Stimulated activated naive CD8-positive, alpha-beta T cell treated with anti-CD3 and anti-CD28 coated beads, Interleukin-15, amount 100 ng/mL, for 72 hours (primary cell): ENCODE measurements around the gene ATP13A2.
"Not testable (repeated sequence)": the region's sequence is repeated elsewhere in the genome, so short reads cannot be mapped to it uniquely, and the experiment has no call there.

Source experiments
- ATAC-seq: fragments of 150-1000 bp; cut with Tn5 transposase; 2 replicates; pipeline ENCODE4 v1.10.0; 2021; ENCODE audit warnings: mild to moderate bottlenecking, moderate library complexity
- DNase-seq, 2 donors: peaks; one replicate each; pipeline ENCODE4 v3.0.0; 2021 to 2022
- H3K27ac Mint-ChIP-seq, 2 donors: one replicate each; pipeline ENCODE4 v1.8.0; 2022; ENCODE audit warnings: mild to moderate bottlenecking in 2 of 2, mixed read lengths in 2 of 2, moderate library complexity in 2 of 2
- H3K27me3 Mint-ChIP-seq: one replicate; pipeline ENCODE4 v1.8.0; 2022; ENCODE audit warnings: mixed read lengths
- H3K4me1 Mint-ChIP-seq: one replicate; pipeline ENCODE4 v1.8.0; 2022; ENCODE audit warnings: mild to moderate bottlenecking, mixed read lengths
- H3K4me3 Mint-ChIP-seq, 2 donors: one replicate each; pipeline ENCODE4 v1.8.0; 2022; ENCODE audit warnings: mild to moderate bottlenecking in 2 of 2, mixed read lengths in 2 of 2, moderate library complexity in 1 of 2
- H3K9me3 Mint-ChIP-seq, 2 donors: one replicate each; pipeline ENCODE4 v1.8.0; 2022; ENCODE audit warnings: mixed read lengths in 2 of 2

ATP13A2 gene

DNA sequence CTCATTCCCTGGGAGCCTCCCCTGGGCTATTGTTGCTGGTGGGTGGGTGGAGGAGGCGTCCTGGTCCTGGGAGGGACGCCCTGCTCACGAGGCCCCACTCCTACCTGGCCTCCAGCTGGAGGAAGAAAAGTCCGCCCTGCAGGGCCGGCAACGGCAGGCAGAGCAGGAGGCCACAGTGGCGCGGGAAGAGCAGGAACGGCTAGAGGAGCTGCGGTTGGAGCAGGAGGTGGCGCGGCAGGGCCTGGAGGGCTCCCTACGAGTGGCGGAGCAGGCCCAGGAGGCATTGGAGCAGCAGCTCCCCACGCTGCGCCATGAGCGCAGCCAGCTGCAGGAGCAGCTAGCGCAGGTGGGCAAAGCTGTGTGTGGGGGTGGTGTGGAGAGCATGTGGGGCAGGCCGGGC lies 65.1 kb downstream of the ATP13A2 start:
- H3K27ac Mint-ChIP-seq = no peak overlapping the region
- ATAC-seq (peak; percentile 31), DNase-seq (no peak)
- H3K9me3 Mint-ChIP-seq = no peaks in the 10 kb centered on the region
- no peaks in the 10 kb centered on the region for H3K27me3 Mint-ChIP-seq
- H3K4me1 Mint-ChIP-seq = no peaks in the 10 kb centered on the region
- no peak overlapping the region for H3K4me3 Mint-ChIP-seq

DNA sequence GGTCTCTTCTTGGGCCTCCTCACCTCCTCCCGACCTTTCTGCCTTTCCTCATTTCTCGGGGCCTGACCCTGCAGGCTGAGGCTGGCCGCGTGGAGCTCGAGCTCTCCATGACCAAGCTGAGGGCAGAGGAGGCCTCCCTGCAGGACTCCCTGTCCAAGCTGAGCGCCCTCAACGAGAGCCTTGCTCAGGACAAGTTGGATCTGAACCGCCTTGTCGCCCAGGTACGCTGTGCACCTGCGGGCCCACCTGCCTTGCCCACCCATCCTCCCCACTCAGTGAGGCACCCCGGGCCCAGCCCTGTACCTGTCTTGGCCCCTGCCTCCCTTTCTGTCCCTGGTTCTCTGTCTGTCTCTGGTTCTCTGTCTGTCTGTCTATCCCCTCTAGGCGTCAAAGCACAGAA lies 65.5 kb downstream of the ATP13A2 start:
- not testable (repeated sequence) for H3K9me3 Mint-ChIP-seq, H3K27me3 Mint-ChIP-seq, H3K4me1 Mint-ChIP-seq, H3K4me3 Mint-ChIP-seq, DNase-seq
- ATAC-seq = peak; percentile 23
- H3K27ac Mint-ChIP-seq = peak overlapping the region in 1 of 2 donors; percentile 87

DNA sequence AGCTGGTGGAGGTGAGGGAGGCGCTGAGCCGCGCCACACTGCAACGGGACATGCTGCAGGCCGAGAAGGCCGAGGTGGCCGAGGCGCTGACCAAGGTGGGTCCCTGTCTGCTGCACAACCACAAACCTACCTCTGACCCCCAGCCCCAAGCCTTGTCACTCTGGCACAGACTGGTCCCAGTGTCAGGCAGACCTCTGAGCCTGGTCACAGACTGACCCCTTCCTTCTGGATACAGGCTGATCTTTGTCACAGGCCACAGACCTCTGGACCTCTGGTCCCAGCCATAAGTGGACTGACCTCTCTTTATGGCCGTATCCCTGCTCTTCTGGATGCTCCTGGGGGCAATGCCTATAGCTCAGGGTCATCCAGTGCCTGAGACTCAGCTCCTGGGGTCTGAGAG lies 66.2 kb downstream of the ATP13A2 start:
- not testable (repeated sequence) for H3K27me3 Mint-ChIP-seq, H3K9me3 Mint-ChIP-seq, ATAC-seq, H3K4me3 Mint-ChIP-seq, H3K4me1 Mint-ChIP-seq, DNase-seq, H3K27ac Mint-ChIP-seq

DNA sequence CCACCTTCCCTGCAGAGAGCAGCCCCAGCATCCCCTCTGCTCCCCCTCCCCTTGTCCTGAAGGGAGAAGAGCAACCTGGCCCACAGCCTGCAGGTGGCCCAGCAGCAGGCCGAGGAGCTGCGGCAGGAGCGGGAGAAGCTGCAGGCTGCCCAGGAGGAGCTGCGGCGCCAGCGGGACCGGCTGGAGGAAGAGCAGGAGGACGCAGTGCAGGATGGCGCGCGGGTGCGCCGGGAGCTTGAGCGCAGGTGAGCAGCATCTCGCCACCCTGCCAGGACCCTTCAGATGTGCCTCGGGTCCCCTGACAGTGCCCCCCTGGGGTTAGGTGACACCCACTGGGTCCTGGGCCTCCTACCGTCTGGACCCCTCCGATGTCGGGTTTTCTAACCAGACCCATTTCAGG lies 67.7 kb downstream of the ATP13A2 start:
- Mint-ChIP-seq H3K9me3 (no peaks in the 10 kb centered on the region), H3K27ac (peak overlapping the region in 1 of 2 donors; percentile 27), H3K4me3 (no peak overlapping the region), H3K4me1 (no peaks in the 10 kb centered on the region), H3K27me3 (no peaks in the 10 kb centered on the region)
- DNase-seq (no peak), ATAC-seq (no peak)

DNA sequence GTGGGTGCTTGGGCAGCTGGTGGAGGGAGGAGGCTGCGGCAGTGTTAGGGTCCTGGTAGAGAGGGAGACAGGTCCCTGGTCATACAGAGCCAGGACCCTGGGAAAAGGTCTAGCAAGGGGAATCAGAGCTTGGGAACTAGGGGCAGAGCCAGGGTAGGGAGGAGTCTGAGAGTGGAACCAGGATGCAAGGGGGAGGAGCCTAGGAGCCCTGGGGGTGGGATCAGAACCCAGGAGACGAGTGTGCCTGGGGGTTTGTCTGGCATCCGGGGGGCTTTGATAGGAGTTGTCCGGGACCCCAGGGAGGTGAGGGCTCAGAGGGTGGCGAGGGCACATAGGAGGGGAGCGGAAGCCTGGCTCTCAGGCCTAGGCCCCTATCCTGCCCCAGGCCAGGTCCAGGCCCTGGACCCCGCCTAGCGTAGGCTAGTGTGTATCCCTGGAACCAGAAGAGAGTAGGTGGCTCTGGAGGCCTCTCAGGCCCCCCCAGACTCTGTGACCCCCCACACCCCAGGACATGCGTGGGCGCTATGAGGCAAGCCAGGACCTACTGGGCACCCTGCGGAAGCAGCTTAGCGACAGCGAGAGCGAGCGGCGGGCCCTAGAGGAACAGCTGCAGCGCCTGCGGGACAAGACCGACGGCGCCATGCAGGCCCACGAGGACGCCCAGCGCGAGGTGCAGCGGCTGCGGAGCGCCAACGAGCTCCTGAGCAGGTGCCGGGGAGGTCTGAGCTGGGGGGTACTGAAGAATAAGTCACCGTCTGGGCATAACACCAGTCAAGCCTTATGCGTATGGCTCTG lies 72.1 kb downstream of the ATP13A2 start:
- H3K27me3 Mint-ChIP-seq, H3K4me1 Mint-ChIP-seq, H3K9me3 Mint-ChIP-seq, H3K4me3 Mint-ChIP-seq, DNase-seq: not testable (repeated sequence)
- H3K27ac Mint-ChIP-seq = peak overlapping the region in 1 of 2 donors; percentile 33
- peak; percentile 31 for ATAC-seq

DNA sequence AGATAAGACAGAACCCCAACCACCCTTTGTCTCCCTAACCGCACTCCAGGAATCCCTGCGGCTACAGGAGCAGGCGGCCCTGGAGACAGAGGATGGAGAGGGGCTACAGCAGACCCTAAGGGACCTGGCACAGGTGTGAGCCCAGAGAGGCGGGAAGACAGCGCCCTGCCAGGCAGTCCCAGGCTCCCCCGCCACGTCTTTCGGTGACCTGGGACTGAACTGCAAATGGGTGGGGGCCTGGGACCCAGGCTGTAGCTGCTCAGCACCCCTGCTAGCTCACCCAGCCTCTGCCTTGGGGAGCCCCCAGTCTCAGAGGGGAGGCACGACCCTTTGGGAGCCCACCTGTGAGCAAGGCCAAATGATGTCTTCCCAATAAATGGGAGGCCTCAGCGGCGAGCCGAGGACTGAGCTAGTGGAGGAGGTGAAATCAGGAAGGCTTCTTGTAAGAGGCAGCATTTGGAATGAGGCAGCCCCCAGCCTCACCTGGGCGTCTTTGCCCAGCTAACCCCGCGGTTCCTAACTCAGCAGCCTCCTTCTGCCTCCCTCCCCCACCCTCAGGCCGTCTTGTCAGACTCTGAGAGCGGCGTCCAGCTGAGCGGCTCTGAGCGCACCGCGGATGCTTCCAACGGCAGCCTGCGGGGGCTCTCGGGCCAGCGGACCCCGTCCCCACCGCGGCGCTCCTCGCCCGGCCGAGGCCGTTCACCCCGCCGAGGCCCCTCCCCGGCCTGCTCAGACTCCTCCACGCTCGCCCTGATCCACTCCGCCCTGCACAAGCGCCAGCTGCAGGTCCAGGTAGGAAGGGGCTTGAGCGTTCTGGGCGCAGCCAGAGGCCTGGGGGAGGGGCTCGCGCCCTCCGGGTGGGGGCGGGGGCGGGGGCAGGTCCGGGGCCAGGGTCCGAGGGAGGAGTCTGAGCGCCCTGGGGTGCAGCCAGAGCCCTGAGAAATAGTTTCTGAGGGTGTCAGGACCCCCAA lies 73.1 kb downstream of the ATP13A2 start:
- Mint-ChIP-seq H3K4me1 (no peaks in the 10 kb centered on the region), H3K27ac (no peak overlapping the region), H3K4me3 (no peak overlapping the region), H3K9me3 (no peaks in the 10 kb centered on the region), H3K27me3 (no peaks in the 10 kb centered on the region)
- no peak for DNase-seq
- no peak for ATAC-seq

DNA sequence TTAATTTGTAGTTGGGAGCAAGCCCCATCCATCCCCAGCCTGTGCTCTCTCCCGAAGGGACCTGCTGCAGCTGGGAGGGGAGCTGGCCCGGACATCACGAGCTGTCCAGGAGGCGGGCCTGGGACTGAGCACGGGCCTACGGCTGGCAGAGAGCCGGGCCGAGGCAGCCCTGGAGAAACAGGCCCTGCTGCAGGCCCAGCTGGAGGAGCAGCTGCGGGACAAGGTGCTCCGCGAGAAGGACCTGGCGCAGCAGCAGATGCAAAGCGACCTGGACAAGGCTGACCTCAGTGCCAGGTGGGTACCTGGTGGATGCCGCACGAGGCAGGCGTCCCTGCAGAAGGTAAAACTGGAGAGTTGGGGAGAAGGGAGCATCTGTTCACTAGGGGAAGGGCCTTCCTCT lies 75.1 kb downstream of the ATP13A2 start:
- not testable (repeated sequence) for H3K27ac Mint-ChIP-seq, H3K4me1 Mint-ChIP-seq, H3K9me3 Mint-ChIP-seq, H3K27me3 Mint-ChIP-seq, ATAC-seq, DNase-seq, H3K4me3 Mint-ChIP-seq
